Gastroesophageal sphincter (tissue), 2 donors: ENCODE results near the gene ZBTB20.

Source experiments
- EP300 ChIP-seq: sonication (generic); formaldehyde crosslinking; IDR thresholded peaks from one replicate; pipeline ENCODE4 v1.6.1; 2017; ENCODE audit warnings: antibody characterized with exemption, mild to moderate bottlenecking
- POLR2AphosphoS5 ChIP-seq: sonication (generic); formaldehyde crosslinking; IDR thresholded peaks from one replicate; pipeline ENCODE4 v1.6.1; 2017; ENCODE audit warnings: antibody characterized with exemption

GRCh38 chr3:114476511-114476910 lies 670.6 kb downstream of the ZBTB20 start:
- TF ChIP-seq POLR2AphosphoS5 (no peak), EP300 (no peak)
